Eye (tissue), 1 donor: Measurements from ENCODE around the gene ENTPD1.
A peak's percentile ranks its signal among the peaks of the same experiment; 100 is the strongest.
"Not testable (repeated sequence)": the region's sequence is repeated elsewhere in the genome, so short reads cannot be mapped to it uniquely, and the experiment has no call there.

Experiments
- DNase-seq: peaks from one replicate; pipeline ENCODE4 v3.0.0-alpha.2; 2015

Gene ENTPD1

GRCh38 chr10:95872158-95872711 is 116.3 kb downstream of the ENTPD1 start:
- no peak for DNase-seq

DNA sequence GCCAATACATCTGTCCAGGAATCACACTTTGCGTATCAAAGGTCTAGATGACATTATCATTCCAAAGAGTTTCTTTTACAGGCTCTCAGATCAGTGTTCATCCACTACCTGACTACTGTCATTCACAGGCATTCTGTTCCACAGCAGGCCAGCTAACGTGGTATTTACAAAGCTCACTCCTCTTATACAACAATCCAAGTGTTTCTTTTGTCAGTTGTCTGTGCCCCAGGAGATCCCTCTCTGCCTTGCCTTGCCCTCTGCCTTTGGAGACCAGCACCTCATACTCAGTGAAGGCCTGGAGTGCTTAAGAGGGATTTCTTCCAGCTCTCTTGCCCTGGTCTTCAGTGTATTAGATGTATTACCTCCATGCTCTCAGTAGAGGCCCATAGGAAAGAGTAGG is 117.2 kb downstream of the ENTPD1 start:
- no peak for DNase-seq

DNA sequence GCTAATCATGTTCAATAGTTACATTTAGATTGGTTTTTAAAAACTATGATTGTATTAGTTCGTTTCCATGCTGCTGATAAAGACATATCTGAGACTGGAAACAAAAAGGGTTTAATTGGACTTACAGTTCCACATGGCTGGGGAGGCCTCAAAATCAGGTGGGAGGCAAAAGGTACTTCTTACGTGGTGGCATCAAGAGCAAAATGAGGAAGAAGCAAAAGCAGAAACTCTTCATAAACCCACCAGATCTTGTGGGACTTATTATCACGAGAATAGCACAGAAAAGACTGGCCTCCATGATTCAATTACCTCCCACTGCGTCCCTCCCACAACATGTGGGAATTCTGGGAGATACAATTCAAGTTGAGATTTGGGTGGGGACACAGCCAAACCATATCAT is 117.7 kb downstream of the ENTPD1 start:
- DNase-seq, result no peak

DNA sequence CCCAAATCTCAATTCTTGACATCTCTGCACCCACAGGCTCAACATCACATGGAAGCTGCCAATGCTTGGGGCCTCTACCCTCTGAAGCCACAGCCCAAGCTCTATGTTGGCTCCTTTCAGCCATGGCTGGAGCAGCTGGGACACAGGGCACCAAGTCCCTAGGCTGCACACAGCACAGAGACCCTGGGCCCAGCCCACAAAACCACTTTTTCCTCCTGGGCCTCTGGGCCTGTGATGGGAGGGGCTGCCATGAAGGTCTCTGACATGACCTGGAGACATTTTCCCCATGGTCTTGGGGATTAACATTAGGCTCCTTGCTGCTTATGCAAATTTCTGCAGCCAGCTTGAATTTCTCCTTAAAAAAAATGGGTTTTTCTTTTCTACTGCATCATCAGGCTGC is 118.8 kb downstream of the ENTPD1 start:
- not testable (repeated sequence) for DNase-seq

DNA sequence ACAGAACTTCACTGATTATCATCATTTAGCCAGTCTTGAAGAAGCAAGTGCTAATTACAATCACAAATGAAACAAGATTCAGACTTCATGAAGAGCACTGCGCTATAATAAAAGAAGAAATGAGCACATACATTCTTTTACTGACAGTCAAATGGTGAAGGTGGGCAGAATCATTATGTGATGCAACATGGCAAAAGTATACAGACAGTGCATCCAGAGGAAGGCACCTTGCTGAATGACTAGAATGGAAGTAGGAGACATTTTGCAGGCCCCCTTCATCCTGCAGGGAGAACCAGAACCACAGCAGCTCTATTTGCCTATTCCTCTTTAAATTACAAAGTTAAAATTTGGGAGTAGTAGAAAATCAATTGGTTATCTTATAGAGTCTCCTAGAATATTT is 120.8 kb downstream of the ENTPD1 start:
- no peak for DNase-seq

DNA sequence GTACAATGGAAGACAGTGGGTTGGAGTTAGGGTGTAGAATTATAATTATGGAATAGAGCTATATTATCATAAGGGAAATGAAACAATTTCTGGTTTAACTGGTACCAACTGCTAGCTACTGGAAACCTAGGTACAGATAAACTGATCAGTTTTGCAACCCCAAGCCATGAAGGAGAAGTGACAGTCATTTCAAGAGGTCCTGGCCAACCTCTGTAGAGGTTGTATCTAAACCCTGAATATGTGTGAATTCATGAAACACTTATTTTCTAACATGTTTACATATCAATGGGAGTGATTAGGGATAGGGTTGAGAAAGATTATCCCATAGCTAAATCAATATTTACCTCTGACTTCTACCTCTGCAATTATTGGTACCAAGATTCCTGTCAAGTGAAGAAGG is 121.9 kb downstream of the ENTPD1 start:
- no peak for DNase-seq

GRCh38 chr10:95880704-95881103 is 124.7 kb downstream of the ENTPD1 start:
- no peak for DNase-seq

GRCh38 chr10:95881316-95881715 is 125.4 kb downstream of the ENTPD1 start:
- DNase-seq, result no peak

GRCh38 chr10:95889830-95890229 is 133.9 kb downstream of the ENTPD1 start:
- DNase-seq, result no peak

GRCh38 chr10:95896071-95896850 is 140.3 kb downstream of the ENTPD1 start:
- no peak for DNase-seq

DNA sequence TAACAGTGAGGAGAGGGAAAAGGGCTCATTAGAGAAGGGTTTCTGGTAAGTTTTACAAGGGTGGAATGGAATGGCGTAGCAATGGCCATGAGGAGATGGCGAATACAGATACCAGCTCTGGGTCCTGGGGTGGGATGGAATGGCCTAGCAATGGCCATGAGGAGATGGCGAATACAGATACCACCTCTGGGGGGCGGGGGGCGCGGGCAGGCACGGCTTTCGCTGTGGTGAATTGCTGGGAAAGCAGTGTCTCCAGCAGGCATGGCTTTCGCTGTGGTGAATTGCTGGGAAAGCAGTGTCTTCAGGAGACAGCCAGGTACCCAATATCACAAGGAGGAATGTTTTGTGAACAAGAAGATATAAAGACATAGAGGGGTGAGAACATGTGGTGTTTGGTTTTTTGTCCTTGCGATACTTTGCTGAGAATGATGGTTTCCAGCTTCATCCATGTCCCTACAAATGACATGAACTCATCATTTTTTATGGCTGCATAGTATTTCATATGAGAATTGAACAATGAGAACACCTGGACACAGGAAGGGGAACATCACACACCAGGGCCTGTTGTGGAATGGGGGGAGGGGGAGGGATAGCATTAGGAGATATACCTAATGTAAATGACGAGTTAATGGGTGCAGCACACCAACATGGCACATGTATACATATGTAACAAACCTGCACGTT is 150.1 kb downstream of the ENTPD1 start:
- DNase-seq, result not testable (repeated sequence)

GRCh38 chr10:95906677-95907455 is 150.9 kb downstream of the ENTPD1 start:
- DNase-seq, result peak; percentile 85

DNA sequence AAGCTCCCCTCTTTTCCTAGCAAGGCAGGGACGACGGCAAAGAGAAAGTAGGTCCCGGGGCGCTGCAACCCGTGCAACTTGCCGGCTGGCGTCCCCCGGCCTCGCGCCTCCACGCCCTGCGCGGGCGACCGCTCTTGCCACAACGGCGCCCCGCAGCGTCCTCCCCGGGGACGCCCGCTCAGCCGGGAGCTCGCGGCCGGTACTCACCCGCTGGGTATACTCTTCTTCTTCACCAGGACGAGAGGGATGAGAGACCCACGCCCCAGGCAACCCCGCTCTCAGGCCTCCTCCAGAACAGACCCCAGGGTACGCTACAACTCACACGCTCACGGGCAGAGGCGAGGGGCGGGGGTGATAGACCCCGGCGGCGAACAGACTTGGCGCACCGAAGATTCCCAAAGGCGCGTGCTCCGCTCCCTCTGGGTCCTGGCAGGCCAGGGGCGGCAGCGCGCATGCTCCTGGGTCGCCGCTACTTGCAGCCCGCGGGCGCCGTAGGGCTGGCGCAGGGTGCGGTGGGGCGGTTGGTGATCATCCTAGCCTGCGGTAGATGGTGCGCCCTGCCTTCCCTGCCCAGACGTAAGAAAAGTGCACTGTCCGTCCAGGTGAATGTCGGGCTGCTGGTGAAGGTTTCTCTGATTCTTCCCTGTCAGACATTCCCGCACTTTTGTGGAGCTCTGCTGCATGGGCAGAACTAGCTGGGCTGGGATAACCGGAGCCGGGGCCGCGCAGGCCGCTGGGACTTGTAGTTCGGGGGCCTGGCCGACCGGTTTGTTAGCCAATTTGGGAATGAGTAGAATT is 151.7 kb downstream of the ENTPD1 start, which contains the start of gene CC2D2B:
TSS of gene CC2D2B (plus strand) at position 520 of the 798 bp plus-strand sequence. CDS start 3,349 bp downstream, outside the sequence.
- DNase-seq, result peak; percentile 93

GRCh38 chr10:95908450-95908849 is 152.5 kb downstream of the ENTPD1 start:
- no peak for DNase-seq

DNA sequence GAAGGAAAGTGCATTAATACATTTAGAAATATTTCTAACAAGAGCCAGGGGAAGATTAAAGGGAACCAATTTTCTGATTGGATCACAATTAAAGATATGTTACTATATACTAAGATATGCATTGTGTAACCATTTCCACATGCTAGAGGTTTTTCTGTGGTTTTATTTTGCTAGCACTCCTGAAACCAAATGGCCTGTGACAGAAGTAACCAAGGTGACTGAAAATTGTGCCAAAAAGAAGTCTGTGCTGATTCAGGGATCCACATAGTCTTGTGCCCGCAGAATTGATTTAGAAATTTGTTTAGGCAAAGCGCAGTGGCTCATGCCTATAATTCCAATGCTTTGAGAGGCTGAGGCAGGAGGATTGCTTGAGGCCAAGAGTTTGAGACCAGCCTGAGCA is 153.6 kb downstream of the ENTPD1 start:
- no peak for DNase-seq

- DNase-seq, result not testable (repeated sequence)
Observed at GRCh38 chr10:95916039-95916438, 160.1 kb downstream of the ENTPD1 start.
